ENCODE measurements around the gene KIAA0319L.

KIAA0319L gene

GRCh38 chr1:35444519-35444774 is 112.8 kb downstream of the KIAA0319L start:
- Mint-ChIP-seq H3K9me3 (no peaks in the 10 kb centered on the region), H3K27ac (no peak overlapping the region), H3K4me1 (no peaks in the 10 kb centered on the region), H3K36me3 (peaks cover 45% of the 10 kb centered on the region), H3K4me3 (no peak overlapping the region)
- DNase-seq (ENCODE audit: low spot score in 2 of 2), result no peak
- no peak for ATAC-seq

- peak; percentile 53 for ATAC-seq
- Mint-ChIP-seq H3K4me1 (no peaks in the 10 kb centered on the region), H3K36me3 (peaks cover 50% of the 10 kb centered on the region), H3K9me3 (no peaks in the 10 kb centered on the region), H3K27ac (no peak overlapping the region), H3K4me3 (no peak overlapping the region)
- DNase-seq (ENCODE audit: low spot score in 2 of 2), result no peak
These were observed 113.3 kb downstream of the KIAA0319L start for GRCh38 chr1:35443768-35444518.

- no peak for DNase-seq (ENCODE audit: low spot score in 2 of 2)
- Mint-ChIP-seq H3K9me3 (no peaks in the 10 kb centered on the region), H3K4me3 (no peak overlapping the region), H3K27ac (peak overlapping the region; percentile 46), H3K4me1 (no peaks in the 10 kb centered on the region), H3K36me3 (peaks cover 59% of the 10 kb centered on the region)
- ATAC-seq, result peak; percentile 74
These were observed 114.5 kb downstream of the KIAA0319L start for GRCh38 chr1:35442734-35443133.

- Mint-ChIP-seq H3K4me3 (no peak overlapping the region), H3K27ac (no peak overlapping the region), H3K4me1 (no peaks in the 10 kb centered on the region), H3K9me3 (no peaks in the 10 kb centered on the region), H3K36me3 (peaks cover 65% of the 10 kb centered on the region)
- ATAC-seq (no peak), DNase-seq (ENCODE audit: low spot score in 2 of 2) (no peak)
These were observed 115.2 kb downstream of the KIAA0319L start for GRCh38 chr1:35441926-35442579.

- no peaks in the 10 kb centered on the region for H3K9me3 Mint-ChIP-seq
- ATAC-seq, result no peak
- no peaks in the 10 kb centered on the region for H3K4me1 Mint-ChIP-seq
- DNase-seq (ENCODE audit: low spot score in 2 of 2), result no peak
- H3K4me3 Mint-ChIP-seq, result no peak overlapping the region
- peaks cover 78% of the 10 kb centered on the region for H3K36me3 Mint-ChIP-seq
- peak overlapping the region; percentile 21 for H3K27ac Mint-ChIP-seq
These were observed 117.6 kb downstream of the KIAA0319L start for GRCh38 chr1:35439626-35440025.

GRCh38 chr1:35437200-35437599 is 120.0 kb downstream of the KIAA0319L start:
- Mint-ChIP-seq H3K27ac (peak overlapping the region; percentile 30), H3K9me3 (no peaks in the 10 kb centered on the region), H3K4me1 (peaks cover 9% of the 10 kb centered on the region), H3K4me3 (no peak overlapping the region), H3K36me3 (peaks cover 82% of the 10 kb centered on the region)
- ATAC-seq, result no peak
- DNase-seq (ENCODE audit: low spot score in 2 of 2), result peak in 1 of 2 donors; percentile 43

GRCh38 chr1:35436078-35436477 is 121.1 kb downstream of the KIAA0319L start:
- no peak for DNase-seq (ENCODE audit: low spot score in 2 of 2)
- Mint-ChIP-seq H3K4me1 (peaks cover 16% of the 10 kb centered on the region), H3K36me3 (peaks cover 76% of the 10 kb centered on the region), H3K27ac (peak overlapping the region; percentile 30), H3K4me3 (no peak overlapping the region), H3K9me3 (no peaks in the 10 kb centered on the region)
- ATAC-seq, result no peak

GRCh38 chr1:35434703-35435102 is 122.5 kb downstream of the KIAA0319L start:
- DNase-seq (ENCODE audit: low spot score in 2 of 2), result no peak
- H3K9me3 Mint-ChIP-seq, result no peaks in the 10 kb centered on the region
- no peak overlapping the region for H3K4me3 Mint-ChIP-seq
- peaks cover 26% of the 10 kb centered on the region for H3K4me1 Mint-ChIP-seq
- H3K27ac Mint-ChIP-seq, result peak overlapping the region; percentile 50
- H3K36me3 Mint-ChIP-seq, result peaks cover 71% of the 10 kb centered on the region
- no peak for ATAC-seq

GRCh38 chr1:35433714-35434113 is 123.5 kb downstream of the KIAA0319L start:
- Mint-ChIP-seq H3K27ac (peak overlapping the region; percentile 30), H3K4me3 (no peak overlapping the region), H3K36me3 (peaks cover 68% of the 10 kb centered on the region), H3K4me1 (peaks cover 26% of the 10 kb centered on the region), H3K9me3 (no peaks in the 10 kb centered on the region)
- DNase-seq (ENCODE audit: low spot score in 2 of 2) (no peak), ATAC-seq (no peak)

GRCh38 chr1:35432231-35432630 is 125.0 kb downstream of the KIAA0319L start:
- peak overlapping the region; percentile 60 for H3K27ac Mint-ChIP-seq
- no peak overlapping the region for H3K4me3 Mint-ChIP-seq
- peaks cover 26% of the 10 kb centered on the region for H3K4me1 Mint-ChIP-seq
- no peak for ATAC-seq
- H3K9me3 Mint-ChIP-seq, result no peaks in the 10 kb centered on the region
- DNase-seq (ENCODE audit: low spot score in 2 of 2), result no peak
- peaks cover 56% of the 10 kb centered on the region for H3K36me3 Mint-ChIP-seq

- no peak overlapping the region for H3K4me3 Mint-ChIP-seq
- H3K4me1 Mint-ChIP-seq, result peaks cover 26% of the 10 kb centered on the region
- H3K27ac Mint-ChIP-seq, result peak overlapping the region; percentile 60
- H3K9me3 Mint-ChIP-seq, result no peaks in the 10 kb centered on the region
- ATAC-seq, result peak; percentile 76
- no peak for DNase-seq (ENCODE audit: low spot score in 2 of 2)
- H3K36me3 Mint-ChIP-seq, result peaks cover 49% of the 10 kb centered on the region
These were observed 126.0 kb downstream of the KIAA0319L start for GRCh38 chr1:35431173-35431599.

GRCh38 chr1:35430762-35431161 is 126.4 kb downstream of the KIAA0319L start:
- no peak for DNase-seq (ENCODE audit: low spot score in 2 of 2)
- ATAC-seq, result no peak
- Mint-ChIP-seq H3K27ac (peak overlapping the region; percentile 60), H3K9me3 (no peaks in the 10 kb centered on the region), H3K36me3 (peaks cover 51% of the 10 kb centered on the region), H3K4me3 (no peak overlapping the region), H3K4me1 (peaks cover 26% of the 10 kb centered on the region)

GRCh38 chr1:35428360-35428759 is 128.8 kb downstream of the KIAA0319L start:
- DNase-seq (ENCODE audit: low spot score in 2 of 2), result no peak
- Mint-ChIP-seq H3K36me3 (peaks cover 37% of the 10 kb centered on the region), H3K4me3 (no peak overlapping the region), H3K4me1 (peaks cover 26% of the 10 kb centered on the region), H3K27ac (no peak overlapping the region), H3K9me3 (no peaks in the 10 kb centered on the region)
- ATAC-seq, result no peak

GRCh38 chr1:35426097-35426586 is 131.1 kb downstream of the KIAA0319L start:
- peaks cover 11% of the 10 kb centered on the region for H3K4me1 Mint-ChIP-seq
- no peak overlapping the region for H3K4me3 Mint-ChIP-seq
- peak overlapping the region; percentile 4 for H3K27ac Mint-ChIP-seq
- peaks cover 36% of the 10 kb centered on the region for H3K36me3 Mint-ChIP-seq
- ATAC-seq (no peak), DNase-seq (ENCODE audit: low spot score in 2 of 2) (no peak)
- no peaks in the 10 kb centered on the region for H3K9me3 Mint-ChIP-seq

GRCh38 chr1:35408925-35409324 is 148.3 kb downstream of the KIAA0319L start:
- ATAC-seq (no peak), DNase-seq (ENCODE audit: low spot score in 2 of 2) (no peak)
- H3K4me3 Mint-ChIP-seq, result no peak overlapping the region
- no peaks in the 10 kb centered on the region for H3K9me3 Mint-ChIP-seq
- H3K4me1 Mint-ChIP-seq, result no peaks in the 10 kb centered on the region
- H3K36me3 Mint-ChIP-seq, result peaks cover 79% of the 10 kb centered on the region
- no peak overlapping the region for H3K27ac Mint-ChIP-seq

- Mint-ChIP-seq H3K4me3 (no peak overlapping the region), H3K9me3 (no peaks in the 10 kb centered on the region), H3K27ac (no peak overlapping the region), H3K36me3 (peaks cover 82% of the 10 kb centered on the region), H3K4me1 (no peaks in the 10 kb centered on the region)
- no peak for ATAC-seq
- DNase-seq (ENCODE audit: low spot score in 2 of 2), result no peak
These were observed 149.5 kb downstream of the KIAA0319L start for GRCh38 chr1:35407743-35408142.
